Right atrium auricular region (tissue), 2 donors: ENCODE data around the gene PSMD1. TPM values are rescaled to one million over a fixed set of nuclear protein-coding genes. Genes with fewer than 3 reads are reported as not detected.

Experiments used
- DNase-seq: peaks from one replicate; pipeline ENCODE4 v3.0.0-alpha.2; 2019; ENCODE audit warnings: low spot score
- H3K27ac ChIP-seq, 2 donors: fragments of 200-600 bp; sonication (generic); 1 replicate in 1 of 2; 2 replicates in 1 of 2; pipeline ENCODE4 v1.5.1; 2016 to 2019
- H3K27me3 ChIP-seq, 2 donors: fragments of 200-600 bp; sonication (generic); one replicate each; pipeline versions ENCODE4 v1.5.1 to v1.6.0; 2017 to 2019
- H3K36me3 ChIP-seq: fragments of 200-600 bp; sonication (generic); one replicate; pipeline ENCODE4 v1.5.1; 2016
- H3K4me1 ChIP-seq, 2 donors: fragments of 200-600 bp; sonication (generic); one replicate each; pipeline versions ENCODE4 v1.5.1 to v1.6.0; 2017 to 2019
- H3K4me3 ChIP-seq, 2 donors: fragments of 200-600 bp; sonication (generic); 1 replicate in 1 of 2; 2 replicates in 1 of 2; pipeline ENCODE4 v1.5.1; 2017 to 2019; ENCODE audit warnings: mild to moderate bottlenecking in 1 of 2, moderate library complexity in 1 of 2
- H3K9me3 ChIP-seq, 2 donors: fragments of 200-600 bp; sonication (generic); one replicate each; pipeline ENCODE4 v1.5.1; 2019
- total RNA-seq, 2 donors: library from RNA; depleted of rRNA; stranded (reverse); fragments of >200 nt; gene quantifications; one replicate each; pipeline ENCODE4 v1.1.0, GENCODE V29; 2016
- TF ChIP-seq, protein P1 (sequence below), 2 donors: fragments of 200-600 bp; sonication (generic); IDR thresholded peaks; one replicate each; pipeline ENCODE4 v1.5.1; 2019; ENCODE audit warnings: antibody characterized with exemption in 2 of 2

The PSMD1 gene
- total RNA-seq, 2 donors from 2014 or later = 53.1 to 75.4 TPM

- DNase-seq = no peak
- TF ChIP-seq, protein P1, sequence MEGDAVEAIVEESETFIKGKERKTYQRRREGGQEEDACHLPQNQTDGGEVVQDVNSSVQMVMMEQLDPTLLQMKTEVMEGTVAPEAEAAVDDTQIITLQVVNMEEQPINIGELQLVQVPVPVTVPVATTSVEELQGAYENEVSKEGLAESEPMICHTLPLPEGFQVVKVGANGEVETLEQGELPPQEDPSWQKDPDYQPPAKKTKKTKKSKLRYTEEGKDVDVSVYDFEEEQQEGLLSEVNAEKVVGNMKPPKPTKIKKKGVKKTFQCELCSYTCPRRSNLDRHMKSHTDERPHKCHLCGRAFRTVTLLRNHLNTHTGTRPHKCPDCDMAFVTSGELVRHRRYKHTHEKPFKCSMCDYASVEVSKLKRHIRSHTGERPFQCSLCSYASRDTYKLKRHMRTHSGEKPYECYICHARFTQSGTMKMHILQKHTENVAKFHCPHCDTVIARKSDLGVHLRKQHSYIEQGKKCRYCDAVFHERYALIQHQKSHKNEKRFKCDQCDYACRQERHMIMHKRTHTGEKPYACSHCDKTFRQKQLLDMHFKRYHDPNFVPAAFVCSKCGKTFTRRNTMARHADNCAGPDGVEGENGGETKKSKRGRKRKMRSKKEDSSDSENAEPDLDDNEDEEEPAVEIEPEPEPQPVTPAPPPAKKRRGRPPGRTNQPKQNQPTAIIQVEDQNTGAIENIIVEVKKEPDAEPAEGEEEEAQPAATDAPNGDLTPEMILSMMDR (IDR thresholded peaks at IDR 0.05) = no peak
- H3K9me3 ChIP-seq = no peaks in the 10 kb centered on the region
- peaks cover 5 to 11% of the 10 kb centered on the region in 2 donors for H3K27me3 ChIP-seq
- peaks cover 0 to 3% of the 10 kb centered on the region in 2 donors for H3K4me1 ChIP-seq
- H3K36me3 ChIP-seq = no peaks in the 10 kb centered on the region
- no peak overlapping the region for H3K27ac ChIP-seq
- H3K4me3 ChIP-seq = no peak overlapping the region
Observed at GRCh38 chr2:231041061-231041689, 15.5 kb upstream of the PSMD1 start.

- H3K4me3 ChIP-seq = no peak overlapping the region
- no peaks in the 10 kb centered on the region for H3K36me3 ChIP-seq
- H3K27me3 ChIP-seq = no peaks in the 10 kb centered on the region
- DNase-seq = no peak
- TF ChIP-seq, protein P1 (IDR thresholded peaks at IDR 0.05) = no peak
- H3K4me1 ChIP-seq = no peaks in the 10 kb centered on the region
- H3K27ac ChIP-seq = no peak overlapping the region
- no peaks in the 10 kb centered on the region for H3K9me3 ChIP-seq
Observed at GRCh38 chr2:231043796-231044195, 12.9 kb upstream of the PSMD1 start.

DNA sequence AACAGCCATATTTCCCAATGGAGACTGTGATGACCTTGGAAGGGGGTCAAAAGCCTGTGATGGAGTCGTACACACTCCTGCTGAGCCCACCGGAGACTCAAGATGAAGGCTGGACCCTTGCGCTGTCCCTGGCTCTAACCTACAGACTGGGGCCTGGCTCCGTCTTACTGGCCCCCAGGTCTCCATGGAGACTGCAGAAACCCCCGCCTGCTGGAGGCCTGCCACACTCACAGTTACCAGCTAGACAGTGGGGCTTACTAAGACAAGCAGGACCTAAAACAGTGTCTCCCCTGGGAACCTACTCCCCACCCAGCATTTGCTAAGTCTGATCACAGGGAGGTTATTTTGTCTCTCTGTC is 9.8 kb upstream of the PSMD1 start:
- TF ChIP-seq, protein P1 (IDR thresholded peaks at IDR 0.05) = no peak
- no peaks in the 10 kb centered on the region for H3K27me3 ChIP-seq
- no peak for DNase-seq
- no peak overlapping the region for H3K27ac ChIP-seq
- H3K4me3 ChIP-seq = no peak overlapping the region
- no peaks in the 10 kb centered on the region for H3K4me1 ChIP-seq
- no peaks in the 10 kb centered on the region for H3K9me3 ChIP-seq
- no peaks in the 10 kb centered on the region for H3K36me3 ChIP-seq

- Histone ChIP-seq H3K9me3 (no peaks in the 10 kb centered on the region), H3K36me3 (no peaks in the 10 kb centered on the region), H3K4me1 (peaks cover 0 to 3% of the 10 kb centered on the region in 2 donors), H3K27me3 (no peaks in the 10 kb centered on the region), H3K27ac (no peak overlapping the region), H3K4me3 (no peak overlapping the region)
- DNase-seq = no peak
- TF ChIP-seq, protein P1 (IDR thresholded peaks at IDR 0.05) = no peak
Observed at GRCh38 chr2:231047274-231047922, 9.3 kb upstream of the PSMD1 start.

DNA sequence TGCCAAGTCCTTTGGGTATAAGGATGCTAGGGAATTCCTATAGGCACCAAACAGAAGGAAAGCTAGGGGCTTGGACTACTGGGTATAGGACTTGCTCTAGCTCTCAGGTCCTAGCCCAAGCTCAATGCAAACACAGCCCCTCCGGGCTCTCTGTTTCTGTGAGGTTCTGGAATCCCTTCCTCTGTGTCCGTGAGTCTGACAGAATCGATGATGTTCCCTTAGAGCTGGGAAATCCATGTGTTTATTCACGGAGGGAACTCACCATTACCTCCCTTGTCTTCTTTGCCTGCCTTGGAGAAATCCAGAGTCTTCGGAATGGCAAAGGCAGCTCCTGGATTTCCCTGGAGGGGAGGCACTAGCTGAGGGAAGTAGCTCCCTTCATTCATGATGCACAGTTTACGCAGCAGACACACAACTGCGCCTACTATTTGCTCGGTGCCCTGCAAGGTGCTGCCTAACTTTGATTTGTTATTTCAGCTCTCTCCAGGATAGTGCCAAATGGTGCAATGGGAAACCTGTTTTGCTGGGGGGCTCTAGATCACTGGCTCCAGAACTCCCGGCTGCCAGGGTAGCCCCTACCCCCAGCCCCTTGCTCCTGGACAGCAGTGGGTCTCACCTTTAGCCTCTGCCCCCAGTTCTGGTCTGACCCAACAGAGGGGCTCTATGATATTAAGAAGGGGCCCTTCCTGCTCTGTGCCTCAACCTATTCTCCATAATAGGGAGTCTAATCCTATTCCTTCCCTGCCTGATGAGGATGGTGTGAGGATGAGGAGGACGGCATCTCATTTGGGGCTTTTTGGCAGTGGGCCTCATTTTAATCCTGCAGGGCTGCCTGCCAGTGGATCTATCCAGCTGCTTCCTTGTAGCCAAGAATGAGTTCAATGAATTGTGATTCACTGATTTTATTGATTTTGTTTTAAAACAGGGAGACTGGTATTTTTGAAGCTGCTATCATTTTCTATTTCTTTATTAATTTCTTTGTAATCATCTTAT is 8.4 kb upstream of the PSMD1 start:
- H3K4me3 ChIP-seq = no peak overlapping the region
- H3K4me1 ChIP-seq = peaks cover 0 to 6% of the 10 kb centered on the region in 2 donors

More for the DNA sequence above, 8.4 kb upstream of the PSMD1 start:
- no peaks in the 10 kb centered on the region for H3K36me3 ChIP-seq
- DNase-seq = no peak
- TF ChIP-seq, protein P1 (IDR thresholded peaks at IDR 0.05) = no peak
- no peak overlapping the region for H3K27ac ChIP-seq
- H3K9me3 ChIP-seq = no peaks in the 10 kb centered on the region
- no peaks in the 10 kb centered on the region for H3K27me3 ChIP-seq
